ENCODE results near the gene SLC7A4. TPM values are rescaled to one million over a fixed set of nuclear protein-coding genes. Genes with fewer than 3 reads are reported as not detected.
A peak's percentile ranks its signal among the peaks of the same experiment; 100 is the strongest.

SLC7A4 gene
- total RNA-seq = 1 to 10 TPM in 5 of 6 donors, not detected in 1; 1.2 to 5.2 (median 1.5) TPM

- peaks cover 0 to 10% (median 1%) of the 10 kb centered on the region in 4 donors for H3K27me3 ChIP-seq
- 3 to 24% methylated on average over 11 to 46 of the region's 59 CpGs for WGBS, 2 donors
- ATAC-seq (ENCODE audit: low FRiP score in 2 of 2) = peak in 1 of 2 donors; percentile 63
- H3K36me3 ChIP-seq = no peaks in the 10 kb centered on the region
- H3K27ac ChIP-seq = no peak within 1 kb of the TSS
- peak in 1 of 2 donors; percentile 87 for DNase-seq
- H3K9me3 ChIP-seq = no peaks in the 10 kb centered on the region
- peaks cover 9 to 17% (median 12%) of the 10 kb centered on the region in 4 donors for H3K4me1 ChIP-seq
- TF ChIP-seq POLR2AphosphoS5 (IDR thresholded peaks at IDR 0.05) = no peak
- no peak for TF ChIP-seq POLR2A (IDR thresholded peaks at IDR 0.05)
- TF ChIP-seq CTCF (IDR thresholded peaks at IDR 0.05) = no peak
- no peak for TF ChIP-seq EP300 (IDR thresholded peaks at IDR 0.05)
- peak within 1 kb of the TSS in 3 of 4 donors; percentile 22 to 44 (median 40) for H3K4me3 ChIP-seq
Measured at GRCh38 chr22:21032037-21032867, at the start of gene SLC7A4. SLC7A4 (minus strand) TSS chr22:21032561; CDS start chr22:21031812, 749 bp downstream.

- no peak overlapping the region for H3K27ac ChIP-seq
- no peak for TF ChIP-seq POLR2AphosphoS5 (IDR thresholded peaks at IDR 0.05)
- no peak for TF ChIP-seq EP300 (IDR thresholded peaks at IDR 0.05)
- no peak for TF ChIP-seq POLR2A (IDR thresholded peaks at IDR 0.05)
- TF ChIP-seq CTCF (IDR thresholded peaks at IDR 0.05) = no peak
- H3K9me3 ChIP-seq = no peaks in the 10 kb centered on the region
- no peaks in the 10 kb centered on the region for H3K27me3 ChIP-seq
- no peaks in the 10 kb centered on the region for H3K4me1 ChIP-seq
- no peak overlapping the region for H3K4me3 ChIP-seq
- peak in 1 of 2 donors; percentile 34 for ATAC-seq (ENCODE audit: low FRiP score in 2 of 2)
- WGBS, 2 donors = 78 to 92% methylated on average over 5 to 31 of the region's 31 CpGs
- peak in 1 of 2 donors; percentile 72 for DNase-seq
- H3K36me3 ChIP-seq = no peaks in the 10 kb centered on the region
Measured at GRCh38 chr22:21080435-21081137, 48.2 kb upstream of the SLC7A4 start.

GRCh38 chr22:21079493-21079892 lies 47.1 kb upstream of the SLC7A4 start:
- no peak overlapping the region for H3K27ac ChIP-seq
- 86 to 91% methylated on average over 3 to 5 of the region's 5 CpGs for WGBS, 2 donors
- H3K4me1 ChIP-seq = no peaks in the 10 kb centered on the region
- peak; percentile 6 to 25 for ATAC-seq (ENCODE audit: low FRiP score in 2 of 2)
- no peak for TF ChIP-seq POLR2A (IDR thresholded peaks at IDR 0.05)
- TF ChIP-seq POLR2AphosphoS5 (IDR thresholded peaks at IDR 0.05) = no peak
- TF ChIP-seq EP300 (IDR thresholded peaks at IDR 0.05) = no peak
- no peak for TF ChIP-seq CTCF (IDR thresholded peaks at IDR 0.05)
- no peak for DNase-seq
- no peaks in the 10 kb centered on the region for H3K36me3 ChIP-seq
- H3K4me3 ChIP-seq = no peak overlapping the region
- H3K27me3 ChIP-seq = no peaks in the 10 kb centered on the region
- H3K9me3 ChIP-seq = no peaks in the 10 kb centered on the region

- no peak overlapping the region for H3K4me3 ChIP-seq
- no peaks in the 10 kb centered on the region for H3K9me3 ChIP-seq
- H3K36me3 ChIP-seq = no peaks in the 10 kb centered on the region
- ATAC-seq (ENCODE audit: low FRiP score in 2 of 2) (no peak), DNase-seq (no peak)
- H3K27me3 ChIP-seq = no peaks in the 10 kb centered on the region
- H3K27ac ChIP-seq = no peak overlapping the region
- no peaks in the 10 kb centered on the region for H3K4me1 ChIP-seq
- TF ChIP-seq EP300 (IDR thresholded peaks at IDR 0.05) (no peak), POLR2AphosphoS5 (IDR thresholded peaks at IDR 0.05) (no peak), CTCF (IDR thresholded peaks at IDR 0.05) (no peak), POLR2A (IDR thresholded peaks at IDR 0.05) (no peak)
- 80 to 82% methylated on average over 9 to 11 of the region's 11 CpGs for WGBS, 2 donors
Measured at GRCh38 chr22:21078916-21079315, 46.6 kb upstream of the SLC7A4 start.

Data from upper lobe of left lung (tissue), 6 donors.